ENCODE results near the gene C2. TPM values are rescaled to one million over a fixed set of nuclear protein-coding genes. Genes with fewer than 3 reads are reported as not detected.

The C2 gene
- 1 to 10 TPM; 3.4 to 5.1 TPM for total RNA-seq

- no peak for DNase-seq
- no peak for ATAC-seq (replicated peaks in 1 of 2)
- no peaks in the 10 kb centered on the region for H3K27me3 Mint-ChIP-seq (ENCODE audit: low read depth)
- no peak within 1 kb of the TSS for H3K4me3 Mint-ChIP-seq
- H3K9me3 Mint-ChIP-seq, result no peaks in the 10 kb centered on the region
- H3K27ac Mint-ChIP-seq, result no peak within 1 kb of the TSS
- no peaks in the 10 kb centered on the region for H3K4me1 Mint-ChIP-seq (ENCODE audit: low read depth)
- no peaks in the 10 kb centered on the region for H3K36me3 Mint-ChIP-seq (ENCODE audit: insufficient read depth in 2 of 2)
These were observed at the start of gene C2 for GRCh38 chr6:31927242-31927862. Gene C2 (plus strand): TSS chr6:31927717. CDS start chr6:31927753, 36 bp downstream.

GRCh38 chr6:31878222-31878621, 49.3 kb upstream of the C2 start:
- no peaks in the 10 kb centered on the region for H3K9me3 Mint-ChIP-seq
- no peak overlapping the region for H3K4me3 Mint-ChIP-seq
- H3K36me3 Mint-ChIP-seq (ENCODE audit: insufficient read depth in 2 of 2), result peaks cover 8% of the 10 kb centered on the region in 2 donors
- H3K27me3 Mint-ChIP-seq (ENCODE audit: low read depth), result no peaks in the 10 kb centered on the region
- ATAC-seq (replicated peaks in 1 of 2) (no peak), DNase-seq (no peak)
- peaks cover 4% of the 10 kb centered on the region for H3K4me1 Mint-ChIP-seq (ENCODE audit: low read depth)
- no peak overlapping the region for H3K27ac Mint-ChIP-seq

- Mint-ChIP-seq H3K4me1 (ENCODE audit: low read depth) (peaks cover 4% of the 10 kb centered on the region), H3K27ac (no peak within 1 kb of the TSS), H3K9me3 (no peaks in the 10 kb centered on the region), H3K4me3 (no peak within 1 kb of the TSS), H3K27me3 (ENCODE audit: low read depth) (no peaks in the 10 kb centered on the region), H3K36me3 (ENCODE audit: insufficient read depth in 2 of 2) (peaks cover 8% of the 10 kb centered on the region in 2 donors)
- ATAC-seq (replicated peaks in 1 of 2), result no peak
- DNase-seq, result no peak
These were observed 48.8 kb upstream of the C2 start, which contains the start of gene SLC44A4 for GRCh38 chr6:31878726-31879125. Gene SLC44A4 (minus strand): TSS chr6:31878997. CDS start chr6:31878980, 17 bp downstream.

- Mint-ChIP-seq H3K4me3 (no peak overlapping the region), H3K9me3 (no peaks in the 10 kb centered on the region), H3K27ac (no peak overlapping the region), H3K36me3 (ENCODE audit: insufficient read depth in 2 of 2) (peaks cover 8% of the 10 kb centered on the region in 2 donors), H3K27me3 (ENCODE audit: low read depth) (no peaks in the 10 kb centered on the region), H3K4me1 (ENCODE audit: low read depth) (peaks cover 4% of the 10 kb centered on the region)
- ATAC-seq (replicated peaks in 1 of 2) (no peak), DNase-seq (no peak)
These were observed 48.4 kb upstream of the C2 start for GRCh38 chr6:31879143-31879542.

GRCh38 chr6:31879901-31880300, 47.6 kb upstream of the C2 start:
- H3K9me3 Mint-ChIP-seq, result no peaks in the 10 kb centered on the region
- H3K4me3 Mint-ChIP-seq, result no peak overlapping the region
- ATAC-seq (replicated peaks in 1 of 2), result no peak
- H3K4me1 Mint-ChIP-seq (ENCODE audit: low read depth), result peaks cover 4% of the 10 kb centered on the region
- H3K27ac Mint-ChIP-seq, result no peak overlapping the region
- H3K36me3 Mint-ChIP-seq (ENCODE audit: insufficient read depth in 2 of 2), result peaks cover 8% of the 10 kb centered on the region in 2 donors
- DNase-seq, result no peak
- H3K27me3 Mint-ChIP-seq (ENCODE audit: low read depth), result no peaks in the 10 kb centered on the region

GRCh38 chr6:31880616-31881015, 46.9 kb upstream of the C2 start:
- Mint-ChIP-seq H3K36me3 (ENCODE audit: insufficient read depth in 2 of 2) (peaks cover 8% of the 10 kb centered on the region in 2 donors), H3K27me3 (ENCODE audit: low read depth) (no peaks in the 10 kb centered on the region), H3K27ac (no peak overlapping the region)

GRCh38 chr6:31881136-31881859, 46.2 kb upstream of the C2 start:
- DNase-seq (no peak), ATAC-seq (replicated peaks in 1 of 2) (no peak)
- H3K27me3 Mint-ChIP-seq (ENCODE audit: low read depth), result no peaks in the 10 kb centered on the region
- H3K4me3 Mint-ChIP-seq, result no peak overlapping the region
- H3K9me3 Mint-ChIP-seq, result no peaks in the 10 kb centered on the region
- peaks cover 8 to 11% of the 10 kb centered on the region in 2 donors for H3K36me3 Mint-ChIP-seq (ENCODE audit: insufficient read depth in 2 of 2)
- H3K27ac Mint-ChIP-seq, result no peak overlapping the region
- H3K4me1 Mint-ChIP-seq (ENCODE audit: low read depth), result no peaks in the 10 kb centered on the region

More at GRCh38 chr6:31880616-31881015, 46.9 kb upstream of the C2 start:
- H3K9me3 Mint-ChIP-seq, result no peaks in the 10 kb centered on the region
- peaks cover 3% of the 10 kb centered on the region for H3K4me1 Mint-ChIP-seq (ENCODE audit: low read depth)
- DNase-seq (no peak), ATAC-seq (replicated peaks in 1 of 2) (no peak)
- no peak overlapping the region for H3K4me3 Mint-ChIP-seq

- Mint-ChIP-seq H3K4me1 (ENCODE audit: low read depth) (no peaks in the 10 kb centered on the region), H3K4me3 (no peak overlapping the region), H3K36me3 (ENCODE audit: insufficient read depth in 2 of 2) (peaks cover 9 to 11% of the 10 kb centered on the region in 2 donors), H3K9me3 (no peaks in the 10 kb centered on the region), H3K27ac (no peak overlapping the region), H3K27me3 (ENCODE audit: low read depth) (no peaks in the 10 kb centered on the region)
- DNase-seq, result no peak
- no peak for ATAC-seq (replicated peaks in 1 of 2)
These were observed 45.2 kb upstream of the C2 start for GRCh38 chr6:31882344-31882743.

GRCh38 chr6:31883676-31884075, 43.8 kb upstream of the C2 start:
- DNase-seq (no peak), ATAC-seq (replicated peaks in 1 of 2) (no peak)
- H3K4me1 Mint-ChIP-seq (ENCODE audit: low read depth), result no peaks in the 10 kb centered on the region
- no peaks in the 10 kb centered on the region for H3K9me3 Mint-ChIP-seq
- H3K4me3 Mint-ChIP-seq, result no peak overlapping the region
- H3K27ac Mint-ChIP-seq, result no peak overlapping the region
- peaks cover 11% of the 10 kb centered on the region in 2 donors for H3K36me3 Mint-ChIP-seq (ENCODE audit: insufficient read depth in 2 of 2)
- H3K27me3 Mint-ChIP-seq (ENCODE audit: low read depth), result no peaks in the 10 kb centered on the region

GRCh38 chr6:31884528-31885035, 42.9 kb upstream of the C2 start:
- no peaks in the 10 kb centered on the region for H3K4me1 Mint-ChIP-seq (ENCODE audit: low read depth)
- H3K36me3 Mint-ChIP-seq (ENCODE audit: insufficient read depth in 2 of 2), result peaks cover 11 to 14% of the 10 kb centered on the region in 2 donors
- DNase-seq (no peak), ATAC-seq (replicated peaks in 1 of 2) (no peak)
- H3K27ac Mint-ChIP-seq, result no peak overlapping the region
- H3K9me3 Mint-ChIP-seq, result no peaks in the 10 kb centered on the region
- H3K27me3 Mint-ChIP-seq (ENCODE audit: low read depth), result no peaks in the 10 kb centered on the region
- H3K4me3 Mint-ChIP-seq, result no peak overlapping the region

GRCh38 chr6:31886541-31886991, 41.0 kb upstream of the C2 start:
- H3K9me3 Mint-ChIP-seq, result no peaks in the 10 kb centered on the region
- H3K27ac Mint-ChIP-seq, result no peak overlapping the region
- peaks cover 8 to 13% of the 10 kb centered on the region in 2 donors for H3K36me3 Mint-ChIP-seq (ENCODE audit: insufficient read depth in 2 of 2)
- no peaks in the 10 kb centered on the region for H3K27me3 Mint-ChIP-seq (ENCODE audit: low read depth)
- no peak for ATAC-seq (replicated peaks in 1 of 2)
- no peak for DNase-seq
- H3K4me3 Mint-ChIP-seq, result no peak overlapping the region
- H3K4me1 Mint-ChIP-seq (ENCODE audit: low read depth), result no peaks in the 10 kb centered on the region

GRCh38 chr6:31887173-31888007, 40.1 kb upstream of the C2 start:
- ATAC-seq (replicated peaks in 1 of 2), result no peak
- H3K36me3 Mint-ChIP-seq (ENCODE audit: insufficient read depth in 2 of 2), result peaks cover 5 to 20% of the 10 kb centered on the region in 2 donors

More at GRCh38 chr6:31887173-31888007, 40.1 kb upstream of the C2 start:
- Mint-ChIP-seq H3K9me3 (no peaks in the 10 kb centered on the region), H3K27me3 (ENCODE audit: low read depth) (no peaks in the 10 kb centered on the region), H3K4me3 (no peak overlapping the region), H3K27ac (no peak overlapping the region), H3K4me1 (ENCODE audit: low read depth) (no peaks in the 10 kb centered on the region)
- DNase-seq, result no peak
